ENCODE data around the gene CSH1.
"Not testable (repeated sequence)": the region's sequence is repeated elsewhere in the genome, so short reads cannot be mapped to it uniquely, and the experiment has no call there.

The CSH1 gene

DNA sequence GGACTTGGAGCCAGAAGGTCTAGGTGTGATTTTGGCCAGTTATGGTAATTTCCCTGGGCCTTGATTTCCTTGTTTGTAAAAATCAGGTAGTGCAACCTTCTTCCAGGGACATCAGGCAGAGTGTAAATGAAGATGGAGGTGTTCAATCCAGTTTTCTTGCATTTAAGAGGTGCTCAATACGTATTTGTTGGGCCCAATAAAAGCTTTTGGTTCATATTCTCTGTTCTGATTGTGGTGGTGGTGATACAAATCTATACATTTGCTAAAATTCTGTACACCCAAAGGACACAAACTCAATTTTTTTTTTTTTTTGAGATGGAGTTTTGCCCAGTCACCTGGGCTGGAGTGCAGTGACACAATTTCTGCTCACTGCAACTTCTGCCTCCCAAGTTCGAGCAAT lies 29.8 kb upstream of the CSH1 start:
- no peak overlapping the region for H3K4me3 ChIP-seq (ENCODE audit: low read depth in 1 of 2, low read length in 2 of 2)
- H3K27ac ChIP-seq (ENCODE audit: low read depth, low read length): no peak overlapping the region
- no peak overlapping the region for H3K9ac ChIP-seq (ENCODE audit: low read length)
- no peaks in the 10 kb centered on the region for H3K9me3 ChIP-seq (ENCODE audit: low read length)
- no peaks in the 10 kb centered on the region for H3K36me3 ChIP-seq (ENCODE audit: insufficient read depth, low read length)
- no peaks in the 10 kb centered on the region for H3K27me3 ChIP-seq (ENCODE audit: control insufficient read depth in 1 of 2, insufficient read depth in 2 of 2, low read length in 2 of 2)
- no peaks in the 10 kb centered on the region for H3K4me1 ChIP-seq (ENCODE audit: insufficient read depth, low read length)

DNA sequence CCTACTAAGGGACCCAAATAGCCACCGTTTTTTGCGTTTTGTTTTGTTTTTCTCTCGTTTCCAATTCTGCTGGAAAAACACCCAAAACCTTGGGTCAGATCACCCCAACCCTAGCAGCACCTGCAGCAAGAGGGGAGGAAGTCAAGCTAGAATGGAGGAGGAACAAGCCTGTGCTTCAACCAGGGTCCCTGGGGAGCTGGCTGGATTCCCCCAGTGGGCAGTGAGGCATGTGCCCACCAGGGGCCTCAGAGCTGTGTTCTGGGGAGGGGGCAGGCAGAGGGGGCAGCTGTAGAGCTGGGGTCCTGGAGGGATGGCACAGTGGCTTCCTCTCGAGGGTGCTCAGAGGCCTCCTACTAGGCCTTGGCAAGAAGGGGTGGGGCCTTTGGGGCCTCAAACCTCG lies 29.2 kb upstream of the CSH1 start:
- Histone ChIP-seq H3K27ac (ENCODE audit: low read depth, low read length) (no peak overlapping the region), H3K4me3 (ENCODE audit: low read depth in 1 of 2, low read length in 2 of 2) (no peak overlapping the region), H3K27me3 (ENCODE audit: control insufficient read depth in 1 of 2, insufficient read depth in 2 of 2, low read length in 2 of 2) (no peaks in the 10 kb centered on the region), H3K4me1 (ENCODE audit: insufficient read depth, low read length) (no peaks in the 10 kb centered on the region), H3K36me3 (ENCODE audit: insufficient read depth, low read length) (no peaks in the 10 kb centered on the region), H3K9me3 (ENCODE audit: low read length) (no peaks in the 10 kb centered on the region), H3K9ac (ENCODE audit: low read length) (no peak overlapping the region)

DNA sequence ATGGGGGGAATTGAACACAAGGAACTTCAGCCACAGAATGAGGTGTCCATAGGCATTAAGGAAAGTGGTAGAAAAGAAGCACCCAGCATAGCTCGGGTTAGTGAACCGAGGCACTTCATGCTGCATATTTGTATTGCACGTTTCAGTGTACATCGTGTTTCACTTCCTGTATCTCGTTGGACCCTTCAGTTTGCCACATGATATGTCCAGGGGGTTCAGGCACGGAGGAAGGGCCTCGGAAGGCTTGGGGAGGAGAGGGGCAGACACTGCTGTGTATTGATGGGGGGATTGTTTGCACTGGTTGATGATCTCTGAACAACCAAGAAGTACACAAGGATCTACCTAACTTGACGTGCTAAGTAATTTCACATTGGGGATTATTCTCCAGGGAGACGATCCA lies 26.0 kb upstream of the CSH1 start:
- not testable (repeated sequence) for H3K9me3 ChIP-seq (ENCODE audit: low read length); H3K27me3 ChIP-seq (ENCODE audit: control insufficient read depth in 1 of 2, insufficient read depth in 2 of 2, low read length in 2 of 2); H3K36me3 ChIP-seq (ENCODE audit: insufficient read depth, low read length); H3K4me1 ChIP-seq (ENCODE audit: insufficient read depth, low read length); H3K4me3 ChIP-seq (ENCODE audit: low read depth in 1 of 2, low read length in 2 of 2); H3K27ac ChIP-seq (ENCODE audit: low read depth, low read length); H3K9ac ChIP-seq (ENCODE audit: low read length)

DNA sequence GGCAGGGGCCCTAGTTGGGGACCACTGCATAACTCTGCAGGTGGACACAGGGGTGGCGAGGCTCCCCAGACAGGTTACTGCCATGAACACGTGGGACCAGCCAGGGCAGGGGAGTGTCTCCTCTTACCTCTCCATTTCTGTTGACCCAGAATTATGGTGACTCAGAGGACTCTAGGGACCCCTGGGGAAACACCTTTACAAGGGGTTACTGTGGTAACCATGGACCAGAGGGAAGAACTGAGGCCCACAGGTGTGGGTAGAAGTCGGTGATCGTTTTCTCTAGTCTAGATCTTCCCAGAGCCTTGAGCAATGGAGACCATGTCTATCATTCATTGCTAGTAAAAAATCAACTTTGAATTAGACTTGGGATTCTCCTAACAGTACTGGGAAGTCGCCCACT lies 24.4 kb upstream of the CSH1 start:
- not testable (repeated sequence) for H3K4me1 ChIP-seq (ENCODE audit: insufficient read depth, low read length); H3K27ac ChIP-seq (ENCODE audit: low read depth, low read length); H3K4me3 ChIP-seq (ENCODE audit: low read depth in 1 of 2, low read length in 2 of 2); H3K36me3 ChIP-seq (ENCODE audit: insufficient read depth, low read length); H3K9ac ChIP-seq (ENCODE audit: low read length); H3K9me3 ChIP-seq (ENCODE audit: low read length); H3K27me3 ChIP-seq (ENCODE audit: control insufficient read depth in 1 of 2, insufficient read depth in 2 of 2, low read length in 2 of 2)

DNA sequence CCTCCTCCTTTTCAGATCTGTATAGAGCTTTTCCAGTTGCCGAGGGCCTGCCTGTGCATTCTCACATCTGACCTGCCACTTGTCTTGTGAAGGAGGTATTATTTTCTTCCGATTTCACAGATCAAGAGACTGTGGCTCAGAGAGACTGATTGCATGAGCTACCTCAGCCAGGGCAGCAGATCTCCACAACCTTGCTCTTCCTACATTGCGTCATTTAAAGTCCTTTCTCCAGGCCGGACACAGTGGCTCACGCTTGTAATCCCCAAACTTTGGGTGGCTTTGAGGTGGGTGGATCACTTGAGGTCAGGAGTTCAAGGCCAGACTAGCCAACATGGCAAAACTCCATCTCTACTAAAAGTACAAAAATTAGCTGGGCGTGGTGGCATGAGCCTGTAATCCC lies 23.7 kb upstream of the CSH1 start:
- not testable (repeated sequence) for H3K4me3 ChIP-seq (ENCODE audit: low read depth in 1 of 2, low read length in 2 of 2); H3K9ac ChIP-seq (ENCODE audit: low read length); H3K36me3 ChIP-seq (ENCODE audit: insufficient read depth, low read length); H3K9me3 ChIP-seq (ENCODE audit: low read length); H3K27ac ChIP-seq (ENCODE audit: low read depth, low read length); H3K27me3 ChIP-seq (ENCODE audit: control insufficient read depth in 1 of 2, insufficient read depth in 2 of 2, low read length in 2 of 2); H3K4me1 ChIP-seq (ENCODE audit: insufficient read depth, low read length)

DNA sequence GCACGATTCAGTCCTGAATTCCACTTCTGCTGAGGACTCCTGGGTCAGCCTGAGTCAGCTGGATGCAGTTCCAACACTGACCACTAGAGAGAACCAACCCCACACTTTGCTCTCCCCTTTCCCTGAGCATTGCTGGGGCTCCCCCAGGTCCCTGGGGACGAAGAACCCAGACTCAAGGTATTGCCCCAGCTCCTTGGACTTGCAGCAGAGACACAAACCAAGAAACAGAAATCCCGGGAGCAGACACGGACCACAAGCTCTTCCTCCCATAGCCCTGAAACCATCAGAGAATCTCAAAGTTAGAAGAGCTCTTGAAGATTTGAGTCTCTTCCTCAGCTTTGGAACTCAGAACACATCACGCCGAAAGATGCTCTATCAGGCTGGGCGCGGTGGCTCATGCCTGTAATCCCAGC lies 22.9 kb upstream of the CSH1 start:
- Histone ChIP-seq H3K9ac (ENCODE audit: low read length) (no peak overlapping the region), H3K4me3 (ENCODE audit: low read depth in 1 of 2, low read length in 2 of 2) (no peak overlapping the region), H3K9me3 (ENCODE audit: low read length) (no peaks in the 10 kb centered on the region), H3K4me1 (ENCODE audit: insufficient read depth, low read length) (no peaks in the 10 kb centered on the region), H3K27ac (ENCODE audit: low read depth, low read length) (no peak overlapping the region), H3K36me3 (ENCODE audit: insufficient read depth, low read length) (no peaks in the 10 kb centered on the region), H3K27me3 (ENCODE audit: control insufficient read depth in 1 of 2, insufficient read depth in 2 of 2, low read length in 2 of 2) (no peaks in the 10 kb centered on the region)

DNA sequence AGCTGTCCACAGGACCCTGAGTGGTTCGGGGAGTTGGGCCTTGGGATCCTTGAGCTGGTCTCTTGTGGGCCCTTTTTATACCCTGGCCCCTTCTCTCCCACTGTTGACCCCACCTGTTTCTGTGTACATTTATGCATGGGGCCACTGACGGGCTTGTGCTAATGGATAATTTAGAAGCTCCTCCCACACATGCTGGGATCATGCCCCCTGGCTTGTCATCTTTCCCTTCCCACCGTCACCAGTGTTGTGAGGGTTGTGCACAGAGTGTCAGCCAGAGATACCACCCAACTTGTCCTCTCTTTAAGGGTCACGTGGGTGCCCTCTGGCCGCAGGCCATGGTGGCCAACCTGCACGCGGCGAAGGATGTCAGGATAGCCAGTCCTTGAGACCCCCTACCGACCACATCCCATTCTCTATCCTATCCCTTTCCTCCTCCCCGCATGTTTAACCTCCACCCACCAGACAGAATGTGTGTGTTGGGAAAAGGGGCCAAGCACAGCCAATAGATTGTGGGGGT lies 22.5 kb upstream of the CSH1 start, which contains the start of gene GH1:
GH1 (minus strand) TSS at position 51 of the 517 bp plus-strand sequence. CDS start 63 bp downstream, outside the sequence.
- not testable (repeated sequence) for H3K4me1 ChIP-seq (ENCODE audit: insufficient read depth, low read length); H3K4me3 ChIP-seq (ENCODE audit: low read depth in 1 of 2, low read length in 2 of 2); H3K9ac ChIP-seq (ENCODE audit: low read length); H3K27ac ChIP-seq (ENCODE audit: low read depth, low read length); H3K27me3 ChIP-seq (ENCODE audit: control insufficient read depth in 1 of 2, insufficient read depth in 2 of 2, low read length in 2 of 2); H3K36me3 ChIP-seq (ENCODE audit: insufficient read depth, low read length); H3K9me3 ChIP-seq (ENCODE audit: low read length)

DNA sequence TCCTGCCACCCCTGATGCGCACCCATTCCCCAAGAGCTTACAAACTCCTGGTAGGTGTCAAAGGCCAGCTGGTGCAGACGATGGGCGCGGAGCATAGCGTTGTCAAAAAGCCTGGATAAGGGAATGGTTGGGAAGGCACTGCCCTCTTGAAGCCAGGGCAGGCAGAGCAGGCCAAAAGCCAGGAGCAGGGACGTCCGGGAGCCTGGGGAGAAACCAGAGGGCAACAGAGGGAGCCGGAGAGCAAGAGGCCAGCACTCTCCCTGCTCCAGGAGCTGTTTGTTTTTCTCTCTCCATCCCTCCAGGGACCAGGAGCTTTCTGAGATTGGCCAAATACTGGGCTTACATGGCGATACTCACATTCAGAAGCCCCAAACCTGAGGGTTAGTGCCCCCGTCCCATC lies 21.9 kb upstream of the CSH1 start:
- H3K4me3 ChIP-seq (ENCODE audit: low read depth in 1 of 2, low read length in 2 of 2): no peak overlapping the region
- H3K27me3 ChIP-seq (ENCODE audit: control insufficient read depth in 1 of 2, insufficient read depth in 2 of 2, low read length in 2 of 2): no peaks in the 10 kb centered on the region
- no peaks in the 10 kb centered on the region for H3K9me3 ChIP-seq (ENCODE audit: low read length)
- H3K36me3 ChIP-seq (ENCODE audit: insufficient read depth, low read length): no peaks in the 10 kb centered on the region
- H3K9ac ChIP-seq (ENCODE audit: low read length): no peak overlapping the region
- H3K27ac ChIP-seq (ENCODE audit: low read depth, low read length): no peak overlapping the region
- H3K4me1 ChIP-seq (ENCODE audit: insufficient read depth, low read length): no peaks in the 10 kb centered on the region

DNA sequence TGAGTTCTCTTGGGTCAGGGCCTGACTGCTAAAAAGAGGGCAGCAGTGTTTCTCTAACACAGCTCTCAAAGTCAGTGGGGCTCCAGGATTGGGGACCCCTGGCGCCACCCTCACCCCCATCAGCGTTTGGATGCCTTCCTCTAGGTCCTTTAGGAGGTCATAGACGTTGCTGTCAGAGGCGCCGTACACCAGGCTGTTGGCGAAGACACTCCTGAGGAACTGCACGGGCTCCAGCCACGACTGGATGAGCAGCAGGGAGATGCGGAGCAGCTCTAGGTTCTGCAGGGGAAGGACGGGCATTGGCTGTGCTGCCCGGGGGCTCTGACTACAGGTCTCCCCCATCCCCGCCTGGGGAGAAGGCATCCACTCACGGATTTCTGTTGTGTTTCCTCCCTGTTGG lies 21.3 kb upstream of the CSH1 start:
- Histone ChIP-seq H3K9ac (ENCODE audit: low read length) (no peak overlapping the region), H3K4me1 (ENCODE audit: insufficient read depth, low read length) (no peaks in the 10 kb centered on the region), H3K27me3 (ENCODE audit: control insufficient read depth in 1 of 2, insufficient read depth in 2 of 2, low read length in 2 of 2) (no peaks in the 10 kb centered on the region), H3K9me3 (ENCODE audit: low read length) (no peaks in the 10 kb centered on the region), H3K4me3 (ENCODE audit: low read depth in 1 of 2, low read length in 2 of 2) (no peak overlapping the region), H3K27ac (ENCODE audit: low read depth, low read length) (no peak overlapping the region), H3K36me3 (ENCODE audit: insufficient read depth, low read length) (no peaks in the 10 kb centered on the region)

DNA sequence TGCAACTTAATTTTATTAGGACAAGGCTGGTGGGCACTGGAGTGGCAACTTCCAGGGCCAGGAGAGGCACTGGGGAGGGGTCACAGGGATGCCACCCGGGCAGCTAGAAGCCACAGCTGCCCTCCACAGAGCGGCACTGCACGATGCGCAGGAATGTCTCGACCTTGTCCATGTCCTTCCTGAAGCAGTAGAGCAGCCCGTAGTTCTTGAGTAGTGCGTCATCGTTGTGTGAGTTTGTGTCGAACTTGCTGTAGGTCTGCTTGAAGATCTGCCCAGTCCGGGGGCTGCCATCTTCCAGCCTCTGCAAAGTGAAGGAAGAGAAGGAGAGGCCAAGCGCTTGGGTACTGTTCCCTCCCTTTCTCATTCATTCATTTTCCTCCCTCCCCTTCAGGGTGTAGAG lies 20.8 kb upstream of the CSH1 start:
- not testable (repeated sequence) for H3K9ac ChIP-seq (ENCODE audit: low read length); H3K27ac ChIP-seq (ENCODE audit: low read depth, low read length); H3K9me3 ChIP-seq (ENCODE audit: low read length); H3K27me3 ChIP-seq (ENCODE audit: control insufficient read depth in 1 of 2, insufficient read depth in 2 of 2, low read length in 2 of 2); H3K4me1 ChIP-seq (ENCODE audit: insufficient read depth, low read length); H3K36me3 ChIP-seq (ENCODE audit: insufficient read depth, low read length); H3K4me3 ChIP-seq (ENCODE audit: low read depth in 1 of 2, low read length in 2 of 2)

DNA sequence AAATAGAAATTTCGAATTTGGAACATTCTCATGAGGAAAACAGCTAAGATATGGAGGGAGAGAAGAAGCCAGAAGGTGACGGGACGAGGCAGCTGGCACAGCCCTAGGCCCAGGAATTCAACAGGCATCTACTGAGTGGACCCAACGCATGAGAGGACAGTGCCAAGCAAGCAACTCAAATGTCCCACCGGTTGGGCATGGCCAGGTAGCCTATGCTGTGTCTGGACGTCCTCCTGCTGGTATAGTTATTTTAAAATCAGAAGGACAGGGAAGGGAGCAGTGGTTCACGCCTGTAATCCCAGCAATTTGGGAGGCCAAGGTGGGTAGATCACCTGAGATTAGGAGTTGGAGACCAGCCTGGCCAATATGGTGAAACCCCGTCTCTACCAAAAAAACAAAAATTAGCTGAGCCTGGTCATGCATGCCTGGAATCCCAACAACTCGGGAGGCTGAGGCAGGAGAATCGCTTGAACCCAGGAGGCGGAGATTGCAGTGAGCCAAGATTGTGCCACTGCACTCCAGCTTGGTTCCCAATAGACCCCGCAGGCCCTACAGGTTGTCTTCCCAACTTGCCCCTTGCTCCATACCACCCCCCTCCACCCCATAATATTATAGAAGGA lies 20.3 kb upstream of the CSH1 start:
- H3K27ac ChIP-seq (ENCODE audit: low read depth, low read length): no peak overlapping the region
- H3K36me3 ChIP-seq (ENCODE audit: insufficient read depth, low read length): no peaks in the 10 kb centered on the region
- H3K9ac ChIP-seq (ENCODE audit: low read length): no peak overlapping the region
- H3K9me3 ChIP-seq (ENCODE audit: low read length): no peaks in the 10 kb centered on the region
- no peaks in the 10 kb centered on the region for H3K27me3 ChIP-seq (ENCODE audit: control insufficient read depth in 1 of 2, insufficient read depth in 2 of 2, low read length in 2 of 2)
- H3K4me3 ChIP-seq (ENCODE audit: low read depth in 1 of 2, low read length in 2 of 2): no peak overlapping the region
- no peaks in the 10 kb centered on the region for H3K4me1 ChIP-seq (ENCODE audit: insufficient read depth, low read length)

DNA sequence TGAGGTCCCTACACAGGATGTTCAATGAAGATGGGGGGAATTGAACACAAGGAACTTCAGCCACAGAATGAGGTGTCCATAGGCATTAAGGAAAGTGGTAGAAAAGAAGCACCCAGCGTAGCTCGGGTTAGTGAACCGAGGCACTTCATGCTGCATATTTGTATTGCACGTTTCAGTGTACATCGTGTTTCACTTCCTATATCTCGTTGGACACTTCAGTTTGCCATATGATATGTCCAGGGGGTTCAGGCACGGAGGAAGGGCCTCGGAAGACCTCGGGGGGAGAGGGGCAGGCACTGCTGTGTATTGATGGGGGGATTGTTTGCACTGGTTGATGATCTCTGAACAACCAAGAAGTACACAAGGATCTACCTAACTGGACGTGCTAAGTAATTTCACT lies 19.4 kb upstream of the CSH1 start:
- H3K27me3 ChIP-seq (ENCODE audit: control insufficient read depth in 1 of 2, insufficient read depth in 2 of 2, low read length in 2 of 2); H3K36me3 ChIP-seq (ENCODE audit: insufficient read depth, low read length); H3K9me3 ChIP-seq (ENCODE audit: low read length); H3K4me3 ChIP-seq (ENCODE audit: low read depth in 1 of 2, low read length in 2 of 2); H3K4me1 ChIP-seq (ENCODE audit: insufficient read depth, low read length); H3K9ac ChIP-seq (ENCODE audit: low read length); H3K27ac ChIP-seq (ENCODE audit: low read depth, low read length): not testable (repeated sequence)
